WI38 (cell line): ENCODE data around the gene UGT2A1.
"Not testable (repeated sequence)": the region's sequence is repeated elsewhere in the genome, so short reads cannot be mapped to it uniquely, and the experiment has no call there.

ENCODE experiments used
- H3K4me3 ChIP-seq: 2 replicates; pipeline ENCODE4 v1.5.1; 2011; ENCODE audit warnings: low read depth, mild to moderate bottlenecking, control low read depth, low read length
- CTCF ChIP-seq: IDR thresholded peaks from 2 replicates; pipeline ENCODE4 v1.5.1; 2012; ENCODE audit warnings: low read depth, mild to moderate bottlenecking, control low read depth, low read length

Gene UGT2A1

GRCh38 chr4:69653147-69653546 is at the start of gene UGT2A1:
Gene UGT2A1 (minus strand): TSS chr4:69653247. CDS start chr4:69647644, 5,603 bp downstream.
- no peak for TF ChIP-seq CTCF

GRCh38 chr4:69702201-69702600 is 49.2 kb upstream of the UGT2A1 start:
- TF ChIP-seq CTCF = no peak
- H3K4me3 ChIP-seq = no peak overlapping the region

More at GRCh38 chr4:69653147-69653546, at the start of gene UGT2A1:
- no peak within 1 kb of the TSS for H3K4me3 ChIP-seq

GRCh38 chr4:69701696-69702095 is 48.6 kb upstream of the UGT2A1 start:
- TF ChIP-seq CTCF = no peak
- no peak overlapping the region for H3K4me3 ChIP-seq

GRCh38 chr4:69697536-69698242 is 44.6 kb upstream of the UGT2A1 start:
- TF ChIP-seq CTCF = no peak
- H3K4me3 ChIP-seq = no peak overlapping the region

- no peak for TF ChIP-seq CTCF
Measured at GRCh38 chr4:69689599-69689998, 36.6 kb upstream of the UGT2A1 start.

GRCh38 chr4:69684804-69685203 is 31.8 kb upstream of the UGT2A1 start:
- H3K4me3 ChIP-seq = no peak overlapping the region
- TF ChIP-seq CTCF = no peak

More at GRCh38 chr4:69689599-69689998, 36.6 kb upstream of the UGT2A1 start:
- no peak overlapping the region for H3K4me3 ChIP-seq

- no peak for TF ChIP-seq CTCF
- H3K4me3 ChIP-seq = no peak overlapping the region
Measured at GRCh38 chr4:69668680-69669079, 15.6 kb upstream of the UGT2A1 start.

- not testable (repeated sequence) for H3K4me3 ChIP-seq
Measured at GRCh38 chr4:69664009-69664408, 11.0 kb upstream of the UGT2A1 start.

GRCh38 chr4:69661130-69661803 is 8.2 kb upstream of the UGT2A1 start:
- H3K4me3 ChIP-seq = not testable (repeated sequence)
